Measurements from ENCODE around the gene AMDHD1.

DNA sequence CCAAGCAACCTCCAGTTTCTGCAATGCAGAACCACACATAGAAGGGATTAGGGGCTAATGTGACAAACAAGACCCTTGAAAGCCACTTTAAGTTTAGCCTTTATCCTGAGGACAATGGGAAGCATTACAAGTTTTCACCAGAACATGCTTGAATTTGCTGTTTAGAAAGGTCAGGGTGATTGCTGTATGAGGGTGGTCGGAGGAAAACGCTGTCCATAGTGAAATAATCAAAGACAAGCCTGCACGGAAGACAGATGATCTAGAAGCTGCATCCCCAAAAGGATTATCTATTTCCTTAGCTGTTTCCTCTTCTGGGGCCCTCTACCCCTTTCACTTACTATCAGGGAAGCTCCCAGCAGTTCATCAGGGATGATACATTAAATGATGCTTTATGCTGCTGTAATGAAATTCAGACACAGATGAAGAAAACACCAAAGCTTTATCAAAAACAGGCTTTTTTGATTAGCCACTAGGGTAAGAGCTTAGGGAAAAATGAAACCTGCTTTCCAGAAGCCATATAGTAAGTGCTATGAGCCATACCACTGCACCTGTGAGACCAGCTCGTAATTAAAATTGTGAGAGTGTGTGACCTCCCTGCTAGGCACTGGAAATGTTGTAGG is 46.5 kb downstream of the AMDHD1 start:
- no peak for TF ChIP-seq FOXK2 (IDR thresholded peaks at IDR 0.05)
- TF ChIP-seq POLR2A (IDR thresholded peaks at IDR 0.05; ENCODE audit: low read depth, low read length): no peak
- no peak for TF ChIP-seq SIN3A (IDR thresholded peaks at IDR 0.05; ENCODE audit: low read depth, low read length)
- TF ChIP-seq, protein P1, sequence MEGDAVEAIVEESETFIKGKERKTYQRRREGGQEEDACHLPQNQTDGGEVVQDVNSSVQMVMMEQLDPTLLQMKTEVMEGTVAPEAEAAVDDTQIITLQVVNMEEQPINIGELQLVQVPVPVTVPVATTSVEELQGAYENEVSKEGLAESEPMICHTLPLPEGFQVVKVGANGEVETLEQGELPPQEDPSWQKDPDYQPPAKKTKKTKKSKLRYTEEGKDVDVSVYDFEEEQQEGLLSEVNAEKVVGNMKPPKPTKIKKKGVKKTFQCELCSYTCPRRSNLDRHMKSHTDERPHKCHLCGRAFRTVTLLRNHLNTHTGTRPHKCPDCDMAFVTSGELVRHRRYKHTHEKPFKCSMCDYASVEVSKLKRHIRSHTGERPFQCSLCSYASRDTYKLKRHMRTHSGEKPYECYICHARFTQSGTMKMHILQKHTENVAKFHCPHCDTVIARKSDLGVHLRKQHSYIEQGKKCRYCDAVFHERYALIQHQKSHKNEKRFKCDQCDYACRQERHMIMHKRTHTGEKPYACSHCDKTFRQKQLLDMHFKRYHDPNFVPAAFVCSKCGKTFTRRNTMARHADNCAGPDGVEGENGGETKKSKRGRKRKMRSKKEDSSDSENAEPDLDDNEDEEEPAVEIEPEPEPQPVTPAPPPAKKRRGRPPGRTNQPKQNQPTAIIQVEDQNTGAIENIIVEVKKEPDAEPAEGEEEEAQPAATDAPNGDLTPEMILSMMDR (IDR thresholded peaks at IDR 0.05 in 2 of 3, conservative IDR thresholded peaks at IDR 0.05 in 1 of 3; ENCODE audit: control insufficient read depth in 2 of 3, extremely low read depth in 1 of 3, insufficient read depth in 1 of 3, low read depth in 3 of 3, low read length in 3 of 3): no peak
- TF ChIP-seq, protein P2, sequence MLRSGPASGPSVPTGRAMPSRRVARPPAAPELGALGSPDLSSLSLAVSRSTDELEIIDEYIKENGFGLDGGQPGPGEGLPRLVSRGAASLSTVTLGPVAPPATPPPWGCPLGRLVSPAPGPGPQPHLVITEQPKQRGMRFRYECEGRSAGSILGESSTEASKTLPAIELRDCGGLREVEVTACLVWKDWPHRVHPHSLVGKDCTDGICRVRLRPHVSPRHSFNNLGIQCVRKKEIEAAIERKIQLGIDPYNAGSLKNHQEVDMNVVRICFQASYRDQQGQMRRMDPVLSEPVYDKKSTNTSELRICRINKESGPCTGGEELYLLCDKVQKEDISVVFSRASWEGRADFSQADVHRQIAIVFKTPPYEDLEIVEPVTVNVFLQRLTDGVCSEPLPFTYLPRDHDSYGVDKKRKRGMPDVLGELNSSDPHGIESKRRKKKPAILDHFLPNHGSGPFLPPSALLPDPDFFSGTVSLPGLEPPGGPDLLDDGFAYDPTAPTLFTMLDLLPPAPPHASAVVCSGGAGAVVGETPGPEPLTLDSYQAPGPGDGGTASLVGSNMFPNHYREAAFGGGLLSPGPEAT (IDR thresholded peaks at IDR 0.05; ENCODE audit: low read depth): no peak
- TF ChIP-seq WRNIP1 (IDR thresholded peaks at IDR 0.05; ENCODE audit: borderline replicate concordance, low read depth, low read length): no peak
- no peak for TF ChIP-seq EP300 (IDR thresholded peaks at IDR 0.05; ENCODE audit: borderline replicate concordance in 1 of 2, control insufficient read depth in 1 of 2, low read depth in 2 of 2, low read length in 2 of 2)
- TF ChIP-seq RAD51 (IDR thresholded peaks at IDR 0.05): no peak
- no peak for TF ChIP-seq EZH2 (IDR thresholded peaks at IDR 0.05; ENCODE audit: borderline replicate concordance, control insufficient read depth, low read depth, low read length)
- TF ChIP-seq, protein P3, sequence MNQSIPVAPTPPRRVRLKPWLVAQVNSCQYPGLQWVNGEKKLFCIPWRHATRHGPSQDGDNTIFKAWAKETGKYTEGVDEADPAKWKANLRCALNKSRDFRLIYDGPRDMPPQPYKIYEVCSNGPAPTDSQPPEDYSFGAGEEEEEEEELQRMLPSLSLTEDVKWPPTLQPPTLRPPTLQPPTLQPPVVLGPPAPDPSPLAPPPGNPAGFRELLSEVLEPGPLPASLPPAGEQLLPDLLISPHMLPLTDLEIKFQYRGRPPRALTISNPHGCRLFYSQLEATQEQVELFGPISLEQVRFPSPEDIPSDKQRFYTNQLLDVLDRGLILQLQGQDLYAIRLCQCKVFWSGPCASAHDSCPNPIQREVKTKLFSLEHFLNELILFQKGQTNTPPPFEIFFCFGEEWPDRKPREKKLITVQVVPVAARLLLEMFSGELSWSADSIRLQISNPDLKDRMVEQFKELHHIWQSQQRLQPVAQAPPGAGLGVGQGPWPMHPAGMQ (IDR thresholded peaks at IDR 0.05; ENCODE audit: borderline replicate concordance): no peak
- TF ChIP-seq SMAD1 (IDR thresholded peaks at IDR 0.05; ENCODE audit: low read depth, partially characterized antibody): no peak
- TF ChIP-seq MYC (IDR thresholded peaks at IDR 0.05; ENCODE audit: insufficient read depth, insufficient read length, insufficient replicate concordance, low read length, severe bottlenecking): no peak
- no peak for TF ChIP-seq SREBF1 (IDR thresholded peaks at IDR 0.05; ENCODE audit: low read length)
- no peak for TF ChIP-seq ZNF217 (IDR thresholded peaks at IDR 0.05)

Data from GM12878 (cell line).